Heart left ventricle (tissue), 13 donors: ENCODE measurements around the gene DGKG.

Experiments used
- CTCF ChIP-seq, 12 donors: fragments of 200-600 bp; sonication (generic) in 4 of 12; IDR thresholded peaks; one replicate each; pipeline versions ENCODE4 v1.5.0 to v1.8.0; 2018 to 2022; ENCODE audit warnings: antibody characterized with exemption in 12 of 12, mild to moderate bottlenecking in 5 of 12
- POLR2A ChIP-seq, 2 donors: fragments of 450-650 bp; IDR thresholded peaks; one replicate each; pipeline ENCODE4 v1.6.1; 2017; ENCODE audit warnings: antibody characterized with exemption in 2 of 2, mild to moderate bottlenecking in 2 of 2, moderate library complexity in 2 of 2
- donor health status: ischemic (EF 13 %, LVEDD 7.1; RV severe dilation, severe dysfunction).
- donor health status: DM: no; HTN: yes; CAD: no.
- donor health status: DM: no; HTN: no; CAD: no.
- donor health status: ischemic (EF 25% LVEDD 6.9; RV normal size, moderate dysfunction).
- donor health status: ischemic (EF 25% LVEDD 5.7; RV mildly dilated, moderate dysfunction).
- donor health status: ischemic (EF 35%, LVEDD 5.7; RV mildly dilated, moderate dysfunction).
- donor health status: nonischemic (EF 11% LVEDD 7.7; RV severe dilation, severe dysfunction).
- donor health status: DM: yes; HTN: yes; CAD: no.
- donor health status: PGD.
- donor health status: ischemic (EF 29% LVEDD 5.4; RV normal size, mild dysfunction).
- donor health status: nonischemic (EF 23%, LVEDD 6.1; RV moderate dilation, normal function).

DNA sequence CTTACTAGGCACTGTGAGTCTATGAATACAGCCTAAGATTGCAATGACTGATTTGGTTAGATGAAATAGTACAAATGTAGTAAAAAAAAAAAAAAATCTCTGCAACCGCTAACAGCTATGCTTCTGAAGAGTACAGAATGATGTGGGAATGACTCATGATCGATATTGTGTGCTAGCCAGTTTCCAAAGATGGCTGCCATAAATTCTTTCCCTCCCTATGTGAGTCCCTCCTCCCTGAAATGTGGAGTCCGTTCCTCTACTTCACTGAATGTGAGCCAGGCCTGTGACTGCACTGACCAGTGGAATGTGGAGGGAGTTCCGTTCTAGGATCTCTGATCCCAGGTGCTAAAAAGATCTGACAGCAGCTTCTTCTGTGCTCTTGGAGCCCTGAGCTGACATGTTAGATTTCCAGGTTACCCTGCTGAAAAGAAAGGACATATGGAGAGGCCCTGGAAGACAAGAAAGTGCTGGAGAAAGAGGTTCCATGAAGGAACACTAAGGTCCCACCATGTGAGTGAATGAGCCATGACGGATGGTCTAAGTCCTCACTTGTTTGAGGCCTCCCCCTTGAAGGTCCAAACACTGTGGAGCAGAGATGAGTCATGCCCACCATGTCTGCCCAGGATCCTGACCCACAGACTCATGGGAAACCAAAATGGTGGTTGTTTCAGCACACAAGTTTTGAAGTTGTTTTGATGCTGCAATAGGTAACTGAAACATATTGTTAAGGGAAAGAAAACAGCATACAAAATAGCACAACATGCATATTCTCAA lies 46.3 kb downstream of the DGKG start:
- TF ChIP-seq CTCF (IDR thresholded peaks at IDR 0.05) (no peak), POLR2A (IDR thresholded peaks at IDR 0.05) (no peak)
